Measurements from ENCODE around the gene PDE8A.
"Not testable (repeated sequence)": the region's sequence is repeated elsewhere in the genome, so short reads cannot be mapped to it uniquely, and the experiment has no call there.

The PDE8A gene

DNA sequence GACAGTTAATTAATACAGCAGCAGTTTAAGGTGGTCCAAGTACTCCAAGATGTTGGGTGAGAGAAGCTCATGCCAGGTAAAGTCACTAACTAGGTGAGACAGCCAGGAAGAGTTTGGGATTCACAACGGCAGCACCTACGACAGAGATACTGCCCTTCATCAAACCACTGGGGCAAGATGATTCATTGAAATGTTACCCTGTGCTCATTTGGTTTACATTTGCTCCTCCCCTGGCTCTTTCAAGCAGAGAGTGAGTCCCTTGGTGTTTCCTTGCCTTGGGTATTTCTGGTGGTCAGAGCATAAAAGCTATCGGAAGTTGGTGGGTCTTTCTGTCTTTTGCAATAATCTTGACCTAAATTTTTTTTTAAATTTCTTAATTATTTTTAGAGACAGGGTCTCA lies 19.9 kb upstream of the PDE8A start:
- no peak for DNase-seq

DNA sequence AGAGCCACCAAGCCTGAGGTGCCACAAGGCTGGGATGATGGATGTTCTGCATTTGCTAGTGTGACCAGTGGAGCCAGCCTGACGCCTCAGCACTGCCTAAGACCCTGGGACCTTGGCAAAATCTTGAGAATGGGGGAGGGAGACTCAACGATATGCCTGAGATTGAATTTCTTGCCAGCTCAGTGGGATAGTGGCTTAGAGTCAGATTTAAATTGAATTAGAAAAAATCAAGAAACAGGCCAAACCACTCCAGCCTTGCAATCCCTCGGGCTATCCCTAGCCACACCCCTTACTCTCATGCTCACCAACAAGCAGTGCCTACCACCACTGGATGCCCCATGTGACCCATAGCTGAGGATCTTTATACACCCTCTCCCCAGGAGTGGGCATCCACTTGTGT lies 18.7 kb upstream of the PDE8A start:
- DNase-seq = no peak

DNA sequence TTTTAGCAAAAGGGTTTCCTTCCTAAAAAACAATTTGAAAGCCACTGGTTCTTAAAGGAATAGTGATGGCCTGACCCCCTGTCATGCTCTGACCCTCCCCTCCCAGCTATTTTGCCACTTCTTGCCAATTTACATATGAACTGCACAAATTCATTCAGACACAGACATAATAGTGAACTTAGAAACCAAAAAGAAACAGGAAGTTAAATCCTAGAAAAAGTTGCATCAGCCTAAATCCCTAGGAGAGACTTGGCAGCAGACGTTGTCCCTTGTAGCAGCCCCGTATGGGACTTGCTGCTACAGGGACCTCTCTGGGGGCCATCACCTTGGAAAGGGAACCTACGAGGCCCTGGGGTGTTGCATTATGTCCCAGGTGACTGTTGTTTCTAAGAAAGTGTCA lies 14.3 kb upstream of the PDE8A start:
- no peak for DNase-seq

DNA sequence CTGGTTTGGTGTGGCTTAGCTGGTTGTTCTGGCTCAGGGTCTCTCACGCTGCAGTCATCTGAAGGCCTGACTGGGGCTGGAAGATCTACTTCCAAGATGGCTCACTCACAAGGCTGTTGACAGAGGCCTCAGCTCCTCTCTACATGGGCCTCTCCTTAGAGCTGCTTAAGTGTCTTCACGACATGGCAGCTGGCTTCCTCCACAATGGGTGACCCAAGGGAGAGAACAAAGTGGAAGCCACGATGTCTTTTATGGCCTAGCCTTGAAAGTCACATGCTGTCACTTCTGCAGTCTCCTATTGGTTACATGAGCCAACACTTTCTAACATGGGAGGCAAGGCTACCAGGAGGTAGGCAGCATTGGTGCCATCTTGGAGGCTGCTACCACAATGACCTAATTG lies 13.4 kb upstream of the PDE8A start:
- DNase-seq = no peak

DNA sequence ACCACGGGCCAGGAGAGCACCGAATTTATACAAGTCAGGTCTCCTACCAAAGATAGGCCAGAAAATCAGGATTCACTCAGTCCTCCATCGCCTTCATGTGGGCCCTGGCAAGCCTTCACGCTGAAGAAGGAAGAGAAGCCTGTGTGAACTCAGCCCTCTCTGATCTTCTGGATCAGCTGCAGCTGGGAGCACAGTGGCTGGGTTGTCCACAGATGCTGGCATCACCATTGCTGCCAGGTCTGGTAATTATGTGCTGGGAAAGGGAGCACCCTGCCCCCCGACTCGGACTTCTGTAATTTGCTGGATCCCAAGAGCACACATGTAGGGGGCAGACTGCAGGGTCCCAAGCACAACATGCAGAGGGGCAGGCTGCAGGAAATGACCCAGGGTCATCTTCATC lies 12.4 kb upstream of the PDE8A start:
- no peak for DNase-seq

DNA sequence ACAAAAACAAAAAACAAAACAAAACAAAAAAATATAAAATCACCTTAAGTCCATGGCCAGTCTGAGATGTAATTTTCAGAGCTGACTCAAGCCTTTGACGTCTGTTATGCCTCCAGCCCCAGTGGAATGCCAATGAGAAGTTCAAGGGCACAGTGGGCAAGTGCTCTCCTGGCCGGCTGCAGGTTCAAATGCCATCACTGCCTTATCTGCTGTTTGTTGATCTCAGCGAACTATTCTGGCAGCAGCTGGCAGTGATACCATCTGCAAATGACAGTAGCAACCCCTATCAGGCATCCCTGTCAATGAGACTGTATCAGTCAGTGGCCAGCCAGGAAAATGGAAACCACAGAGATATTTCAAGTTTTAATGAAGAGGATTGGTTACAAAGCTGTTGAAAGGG lies 10.8 kb upstream of the PDE8A start:
- no peak for DNase-seq

DNA sequence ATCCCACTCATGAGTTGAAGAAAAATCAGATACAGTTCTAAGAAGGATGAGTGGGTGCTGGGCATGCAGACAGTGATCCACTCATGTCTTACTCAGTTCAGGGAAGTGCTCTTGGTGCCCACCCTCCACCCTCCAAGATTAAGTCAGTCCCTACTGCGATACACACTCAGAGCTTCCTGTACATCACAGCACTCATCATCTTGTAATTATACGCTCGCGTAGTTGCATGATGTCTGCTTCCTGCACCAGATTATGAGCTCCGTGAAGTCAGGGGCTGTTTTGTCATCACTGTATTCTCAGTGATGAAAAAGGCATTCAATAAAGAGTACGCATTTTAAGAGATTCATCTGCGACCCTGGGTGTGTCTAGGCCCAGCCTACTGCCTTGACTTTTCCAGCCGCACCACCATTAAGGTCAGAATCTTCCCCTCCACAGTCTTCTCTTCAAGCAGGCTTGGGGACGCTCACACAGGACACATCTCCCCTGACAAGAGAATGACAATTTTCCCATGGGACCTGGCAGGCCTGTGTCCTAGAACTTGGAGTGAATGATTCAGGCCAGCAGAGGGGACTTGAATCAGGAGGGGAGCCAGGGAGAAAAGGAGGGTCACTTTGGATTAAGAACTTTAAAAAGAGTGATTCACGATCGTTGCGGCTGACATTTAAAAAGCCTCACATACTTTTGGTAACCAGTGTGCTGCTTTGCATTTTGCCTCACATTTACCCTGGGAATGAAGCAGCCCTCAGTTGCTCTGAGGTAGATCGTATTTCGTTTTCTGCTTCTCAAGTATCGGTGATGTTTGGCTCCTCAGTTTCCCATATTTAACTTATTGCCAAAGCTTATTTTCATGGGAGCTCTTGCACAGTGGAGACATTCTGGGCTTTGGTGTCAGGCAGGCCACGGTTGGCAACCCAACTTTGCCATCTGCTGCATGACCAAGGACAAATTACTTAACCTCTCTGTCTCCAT lies 7.9 kb upstream of the PDE8A start:
- DNase-seq = no peak

DNA sequence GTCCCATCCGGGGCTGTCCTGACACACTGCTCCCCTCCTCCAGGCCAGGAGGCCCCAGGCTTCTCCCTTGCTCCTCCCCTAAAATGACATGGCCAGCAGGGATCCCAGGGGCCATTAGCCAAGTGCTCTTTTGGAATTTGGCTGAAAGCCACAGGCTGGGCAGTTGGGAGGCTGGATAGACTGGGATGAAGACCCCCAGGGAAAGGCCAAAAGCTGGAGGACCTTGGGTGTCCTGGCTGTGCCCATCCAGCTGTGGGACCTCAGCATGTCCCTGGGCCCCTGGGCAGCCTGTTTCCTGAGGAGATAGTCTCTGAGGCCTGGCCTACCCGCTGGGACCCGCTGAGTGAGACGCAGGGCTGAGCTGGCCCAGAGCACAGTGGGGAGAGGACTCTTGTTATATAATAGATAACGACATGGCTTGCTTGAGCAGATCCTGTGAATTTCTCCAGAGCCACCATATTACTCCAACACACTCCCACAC lies 5.7 kb upstream of the PDE8A start:
- no peak for DNase-seq

DNA sequence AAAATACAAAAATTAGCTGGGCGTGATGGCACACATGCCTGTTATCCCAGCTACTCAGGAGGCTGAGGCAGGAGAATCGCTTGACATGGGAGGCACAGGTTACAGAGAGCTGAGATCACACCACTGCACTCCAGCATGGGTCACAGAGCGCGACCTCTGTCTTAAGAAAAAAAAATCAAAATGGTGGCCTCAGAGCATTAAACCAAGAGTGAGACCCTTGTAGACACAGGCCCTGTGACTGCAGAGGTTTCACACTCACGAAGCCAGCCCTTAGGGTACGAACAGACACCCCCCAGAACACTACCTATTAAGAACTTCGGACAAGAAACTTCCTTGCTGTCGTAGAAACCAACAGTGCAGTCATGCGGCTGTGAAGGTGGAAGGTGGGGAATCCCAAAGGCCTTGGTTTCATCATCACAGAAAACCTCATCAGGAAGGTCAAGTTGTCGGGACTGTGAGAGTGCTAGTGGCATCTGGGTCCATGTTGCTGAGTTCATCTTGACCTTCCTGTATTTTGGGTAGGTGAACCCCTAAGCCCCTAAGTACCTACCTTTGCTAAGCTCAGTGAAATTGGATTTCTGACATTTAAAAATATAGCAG lies 4.8 kb upstream of the PDE8A start:
- DNase-seq = no peak

DNA sequence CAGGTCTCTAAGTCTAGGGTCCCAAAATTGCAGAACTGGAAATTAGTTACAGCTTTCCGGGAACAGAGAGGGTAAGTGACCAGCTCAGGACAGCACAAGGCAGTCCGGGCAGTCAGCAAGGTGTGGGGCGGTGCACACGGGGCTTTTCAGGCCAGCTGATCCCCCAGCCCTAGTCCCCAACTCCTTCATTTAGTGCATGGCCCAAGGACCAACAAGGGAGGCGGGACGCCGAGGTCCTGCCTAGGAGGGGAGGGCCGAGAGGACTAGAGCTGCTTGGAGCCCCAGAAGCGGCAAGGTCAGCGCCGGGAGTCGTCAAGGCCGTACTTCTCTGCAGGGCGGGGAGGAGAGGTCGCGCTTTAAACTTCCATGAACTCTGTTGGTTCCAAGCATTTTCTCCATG lies 2.0 kb upstream of the PDE8A start:
- DNase-seq = no peak

DNA sequence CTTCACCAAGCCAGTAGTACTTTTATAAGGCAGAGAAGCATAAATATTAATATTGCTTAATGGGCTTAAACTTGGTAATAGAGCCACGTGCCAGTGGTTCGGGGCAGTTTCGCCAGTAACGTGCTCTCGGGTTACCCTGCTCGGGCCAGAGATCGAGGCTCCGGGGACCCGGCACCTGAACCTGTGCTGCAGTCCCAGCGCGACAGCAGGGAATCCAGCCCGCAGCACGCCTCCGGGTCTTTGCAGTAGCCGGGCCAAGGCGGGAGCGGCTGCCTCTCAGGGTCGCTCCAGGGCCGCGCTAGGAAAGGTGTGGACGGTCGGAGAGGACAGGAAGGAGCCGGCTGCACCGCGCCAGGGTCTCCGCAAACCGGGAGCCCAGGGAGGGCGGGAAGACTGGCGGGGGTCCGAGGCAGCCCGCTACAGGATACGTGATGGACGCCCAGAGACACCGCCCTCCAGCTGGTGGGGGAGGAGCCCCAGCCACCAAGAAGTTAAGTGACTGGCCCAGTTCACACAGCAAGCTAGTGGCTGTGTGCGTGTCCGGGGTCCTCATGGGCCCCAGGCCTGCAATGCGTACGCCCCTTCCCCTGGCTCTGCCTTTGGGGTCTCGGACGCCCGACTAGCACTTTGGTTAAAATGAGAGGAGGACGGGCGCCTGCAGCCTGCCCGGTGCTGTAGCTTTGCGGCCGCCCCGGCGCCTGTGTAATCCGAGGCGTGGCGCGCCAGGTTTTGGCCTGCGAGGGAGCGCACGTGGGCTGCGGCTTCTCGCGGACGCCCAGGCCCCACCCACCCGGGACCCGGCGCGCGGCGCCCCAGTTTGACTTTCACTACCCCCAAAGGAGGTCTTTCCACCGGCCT lies 1.2 kb upstream of the PDE8A start:
- DNase-seq = peak; percentile 87 to 99 (median 94)

DNA sequence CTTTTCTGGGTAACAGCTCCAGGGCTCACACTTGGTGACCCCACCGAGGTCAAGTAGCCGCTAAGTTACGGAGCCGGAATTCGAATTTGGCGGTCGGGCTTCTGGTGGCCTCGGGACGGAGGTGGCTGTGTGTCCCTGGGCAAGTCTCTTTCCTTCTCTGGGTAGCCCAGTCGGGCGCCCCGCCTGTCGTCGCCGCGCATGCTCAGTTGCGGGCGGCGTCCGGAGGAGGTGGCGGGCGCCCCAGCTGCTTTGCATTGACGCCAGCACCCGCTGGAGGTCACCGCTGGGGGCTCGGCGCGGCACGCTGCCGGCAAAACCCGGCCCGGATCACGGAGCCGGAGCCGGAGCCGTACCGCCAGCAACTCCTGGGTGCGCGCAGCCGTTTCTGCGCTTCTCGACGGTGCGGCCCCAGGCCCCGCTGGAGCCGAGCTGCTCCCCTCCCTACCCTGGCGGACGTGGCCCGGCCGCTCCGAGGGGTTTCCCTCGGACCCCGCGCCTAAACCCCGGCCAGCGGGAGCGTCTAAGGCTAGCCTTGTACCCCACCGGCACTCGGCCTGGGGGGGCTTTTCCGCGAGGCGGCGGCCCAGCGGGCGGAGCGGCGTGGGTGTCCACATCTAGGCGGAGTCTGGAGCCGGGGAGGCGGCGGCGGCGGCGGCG lies 474 bp upstream of the PDE8A start:
- DNase-seq = peak; percentile 92 to 99 (median 95)

DNA sequence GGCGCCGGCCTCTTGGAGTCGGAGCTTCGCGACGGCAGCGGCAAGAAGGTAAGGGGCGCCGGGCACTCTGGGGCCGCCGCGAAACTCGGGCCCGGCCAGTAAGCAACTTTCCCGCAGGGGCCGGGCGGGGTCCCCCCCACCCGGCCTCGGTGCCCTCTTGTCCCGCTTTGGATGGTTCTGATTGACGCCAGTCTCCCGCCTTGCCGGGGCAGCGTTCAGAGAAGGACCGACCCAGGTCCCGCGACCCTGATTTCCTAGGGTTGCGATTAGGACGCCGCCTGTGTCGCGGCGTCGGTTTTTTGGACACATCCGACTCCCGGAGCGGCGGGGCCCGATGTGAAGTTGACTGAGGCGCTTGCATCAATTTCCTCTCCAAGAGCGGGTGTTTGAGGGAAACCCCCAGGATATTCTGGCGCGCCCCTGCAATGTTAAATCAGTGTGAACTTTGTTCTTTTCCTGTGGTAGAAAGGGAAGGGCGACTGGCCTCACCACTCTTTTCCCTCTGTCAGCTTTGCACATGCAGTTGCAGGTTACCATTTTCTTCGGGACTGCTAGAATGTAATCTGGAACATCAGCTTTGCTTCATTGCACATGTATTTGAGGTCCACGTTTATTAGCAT lies 755 bp downstream of the PDE8A start:
- DNase-seq = peak; percentile 42 to 60 (median 52)

DNA sequence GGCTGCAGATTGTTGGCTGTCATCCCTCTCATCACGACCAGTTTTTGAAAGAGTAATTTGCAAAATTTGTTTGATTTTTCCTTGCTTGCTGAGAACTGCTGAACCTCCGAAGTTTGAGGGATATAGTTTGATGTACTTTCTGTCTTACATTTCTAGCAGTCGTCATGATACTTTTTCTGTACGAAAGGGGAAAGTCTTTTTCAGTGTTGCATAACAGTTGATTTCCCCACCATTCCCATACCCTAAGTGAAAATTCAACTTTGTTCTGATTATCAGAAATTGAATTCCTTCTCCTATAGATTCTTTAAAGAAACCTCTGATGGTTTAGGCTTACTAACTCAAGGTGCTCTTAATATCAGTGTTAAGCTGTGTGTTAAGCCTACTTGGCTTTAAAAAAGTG lies 1.6 kb downstream of the PDE8A start:
- DNase-seq = no peak

DNA sequence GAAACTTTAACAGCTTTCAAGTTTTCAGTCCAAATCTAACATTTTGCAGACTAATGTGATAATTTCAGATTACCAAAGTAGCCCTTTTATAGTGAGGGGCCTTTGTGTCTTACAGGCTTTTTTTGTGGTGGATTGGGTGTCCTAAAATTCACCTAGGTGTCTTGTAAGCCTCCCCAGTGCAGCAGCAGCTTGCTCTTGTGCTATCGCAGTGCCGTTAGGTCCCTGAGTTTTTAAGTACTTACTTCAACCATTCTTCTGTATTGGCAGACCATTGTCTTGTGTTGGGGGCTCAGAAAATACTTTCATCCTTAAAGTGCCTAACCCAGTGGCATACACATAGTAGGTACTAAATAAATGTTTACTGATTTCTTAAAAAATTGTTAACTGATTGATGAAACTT lies 2.1 kb downstream of the PDE8A start:
- peak in 1 of 6 experiments; percentile 6 for DNase-seq

DNA sequence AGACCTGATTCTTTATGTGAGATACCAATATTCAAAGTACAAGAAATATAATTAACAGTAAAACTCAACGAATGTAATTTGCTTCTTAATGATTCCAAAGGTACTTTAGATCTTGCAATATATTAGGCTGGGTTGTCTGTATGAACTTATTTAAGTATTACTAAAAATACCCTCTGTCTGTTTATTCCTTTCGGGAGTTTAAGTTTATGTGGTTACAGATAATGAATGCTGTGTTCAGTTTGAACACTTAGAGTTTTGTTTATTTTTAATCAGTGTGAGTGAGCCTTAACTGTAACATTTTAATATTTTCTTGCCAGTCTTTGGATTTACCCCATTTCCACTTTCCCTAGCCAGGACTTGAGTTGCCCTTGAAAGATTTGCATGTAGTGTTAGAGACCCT lies 3.5 kb downstream of the PDE8A start:
- DNase-seq = no peak

DNA sequence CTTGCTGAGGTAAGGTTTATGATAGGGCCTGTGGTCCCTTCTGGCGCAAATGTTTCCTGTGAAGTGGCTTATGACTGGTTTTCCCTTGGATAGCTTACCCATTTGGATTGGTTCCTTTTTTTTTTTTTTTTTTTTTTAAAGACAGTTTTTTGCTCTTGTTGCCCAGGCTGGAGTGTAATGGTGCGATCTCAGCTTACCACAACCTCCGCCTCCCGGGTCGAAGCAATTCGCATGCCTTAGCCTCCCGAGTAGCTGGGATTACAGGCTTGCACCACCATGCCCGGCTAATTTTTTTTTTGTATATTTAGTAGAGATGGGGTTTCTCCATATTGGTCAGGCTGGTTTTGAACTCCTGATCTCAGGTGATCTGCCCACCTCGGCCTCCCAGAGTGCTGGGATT lies 5.7 kb downstream of the PDE8A start:
- not testable (repeated sequence) for DNase-seq

DNA sequence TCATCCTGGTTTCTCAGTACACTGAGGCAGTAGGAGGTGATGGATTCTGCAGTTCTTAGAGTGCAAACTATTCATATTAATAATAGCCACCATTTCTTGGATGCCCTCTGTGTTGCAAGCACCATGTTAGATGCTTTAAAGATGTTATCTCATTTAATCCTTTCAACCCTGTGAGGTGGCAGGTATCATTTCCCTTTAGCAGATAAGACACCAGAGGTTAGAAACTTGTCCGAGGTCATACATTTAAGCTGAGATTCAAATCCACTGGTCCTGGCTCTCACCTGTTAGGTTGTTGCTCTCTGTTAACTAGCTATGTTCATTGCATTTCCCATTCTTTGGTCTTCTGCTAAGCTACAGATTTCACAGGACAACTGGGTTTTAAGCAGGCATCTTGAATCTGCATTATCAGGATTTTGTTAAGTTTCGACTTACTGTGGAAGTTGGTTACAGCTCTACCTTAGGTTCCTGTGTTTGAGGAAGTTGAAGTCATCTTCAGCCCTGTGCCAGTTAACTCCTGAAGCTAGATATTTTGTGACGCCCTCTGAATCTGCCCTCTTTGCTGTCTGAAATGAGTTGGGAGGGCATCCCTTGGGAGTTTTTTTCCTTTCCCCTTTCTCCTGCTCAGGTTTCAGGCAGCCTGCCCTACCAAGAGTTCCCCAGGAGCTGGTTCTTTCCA lies 6.4 kb downstream of the PDE8A start:
- DNase-seq = peak in 2 of 6 experiments; percentile 22 to 26

DNA sequence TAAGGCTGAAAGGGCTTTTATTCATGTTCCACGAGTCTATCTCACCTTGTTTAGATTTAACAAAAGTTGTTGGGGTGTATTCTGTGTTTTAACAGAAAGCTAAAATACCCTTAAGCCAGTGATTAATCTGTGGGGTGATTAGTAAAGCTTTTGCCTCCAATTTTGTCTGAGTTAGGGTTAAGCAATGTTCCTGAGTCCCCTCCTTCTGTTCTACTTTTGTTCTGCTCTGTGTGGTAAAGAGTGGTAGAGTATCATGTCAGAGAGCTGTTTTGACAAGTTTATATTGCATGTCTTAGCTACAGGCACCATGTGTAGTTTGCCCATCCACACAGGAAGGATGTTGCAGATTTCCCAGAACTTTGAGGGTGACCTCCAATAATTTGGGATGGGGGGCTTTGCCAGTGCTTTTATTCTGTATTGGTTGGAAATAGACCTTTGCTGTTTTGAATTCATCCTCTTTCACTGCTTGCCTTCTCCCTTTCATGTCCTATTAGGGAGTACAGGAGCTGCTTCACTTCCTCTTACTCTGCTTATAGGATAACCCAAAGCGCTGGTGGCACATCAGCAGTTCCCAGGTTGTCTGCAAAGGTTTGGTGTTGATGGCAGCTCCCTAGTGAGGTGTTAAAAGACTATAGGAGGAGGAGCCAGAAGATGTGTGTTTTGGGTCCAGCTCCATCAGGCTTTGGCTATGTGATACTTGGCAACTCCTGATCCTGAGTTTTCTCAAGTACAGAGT lies 7.4 kb downstream of the PDE8A start:
- no peak for DNase-seq

DNA sequence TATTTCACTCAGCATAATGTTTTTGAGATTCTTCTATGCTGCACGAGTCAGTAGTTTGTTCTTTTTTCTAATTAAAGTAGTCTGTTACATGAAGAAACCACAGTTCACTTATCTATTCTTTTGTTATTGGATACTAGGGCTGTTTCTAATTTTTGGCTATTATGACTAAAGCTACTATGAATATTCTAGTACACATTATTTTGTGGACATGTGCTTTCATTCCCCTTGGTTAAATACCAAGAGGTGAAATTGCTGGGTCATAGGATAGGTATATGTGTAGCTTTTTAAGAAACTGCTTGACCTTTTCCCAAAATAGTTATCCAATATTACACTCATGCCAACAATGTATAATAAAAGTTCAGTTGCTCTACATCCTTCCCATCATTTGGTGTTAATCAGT lies 8.9 kb downstream of the PDE8A start:
- DNase-seq = no peak

Data from stimulated activated naive CD4-positive, alpha-beta T cell (primary cell).